ENCODE measurements around the gene COL3A1.

The COL3A1 gene

DNA sequence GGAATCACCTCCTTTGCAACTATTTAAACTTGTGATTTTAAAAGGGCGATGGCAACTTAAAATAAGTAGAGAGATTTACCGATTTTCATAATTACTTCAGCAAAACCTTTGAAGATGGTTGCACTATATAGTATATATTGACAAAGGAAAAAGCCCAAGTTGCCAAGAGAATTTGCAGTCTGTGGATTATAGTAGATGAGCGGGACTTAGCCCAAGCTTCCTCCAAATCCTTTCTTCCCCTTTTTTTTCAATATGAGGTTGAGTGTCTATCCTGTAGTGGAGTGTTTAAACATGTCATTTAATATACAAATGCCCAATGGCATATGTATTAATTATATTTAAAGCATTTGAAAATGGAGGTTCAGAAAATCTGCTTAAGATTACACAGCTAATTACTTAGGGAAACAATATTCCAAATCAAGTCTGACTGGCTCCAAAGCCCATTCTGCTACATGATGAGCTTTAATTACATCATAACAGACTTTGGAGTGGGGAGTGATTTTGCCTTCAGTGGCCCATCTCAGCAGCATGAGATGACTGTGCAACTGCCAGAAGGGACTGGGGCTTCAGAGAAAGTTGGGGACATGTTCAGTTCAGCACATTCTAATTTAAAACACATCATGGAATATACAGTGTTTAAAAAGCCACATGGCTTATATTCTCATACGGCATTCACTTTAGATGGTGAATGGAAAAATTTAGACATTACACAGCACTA, 73.2 kb downstream of the COL3A1 start:
- peaks cover 22% of the 10 kb centered on the region for H3K4me1 ChIP-seq (ENCODE audit: control insufficient read depth, insufficient read depth, low read length, unreplicated experiment)
- H3K79me2 ChIP-seq (ENCODE audit: control insufficient read depth, insufficient read depth, low read length, unreplicated experiment), result no peaks in the 10 kb centered on the region
- H3K36me3 ChIP-seq (ENCODE audit: insufficient read depth, low read length), result peaks cover 69% of the 10 kb centered on the region
- H3K4me3 ChIP-seq (ENCODE audit: low read depth, low read length), result no peak overlapping the region
- H3K27me3 ChIP-seq (ENCODE audit: insufficient read depth, low read length), result no peaks in the 10 kb centered on the region
- H3K27ac ChIP-seq (ENCODE audit: low read depth, low read length), result no peak overlapping the region
- no peak overlapping the region for H2AFZ ChIP-seq (ENCODE audit: low read length, unreplicated experiment)

DNA sequence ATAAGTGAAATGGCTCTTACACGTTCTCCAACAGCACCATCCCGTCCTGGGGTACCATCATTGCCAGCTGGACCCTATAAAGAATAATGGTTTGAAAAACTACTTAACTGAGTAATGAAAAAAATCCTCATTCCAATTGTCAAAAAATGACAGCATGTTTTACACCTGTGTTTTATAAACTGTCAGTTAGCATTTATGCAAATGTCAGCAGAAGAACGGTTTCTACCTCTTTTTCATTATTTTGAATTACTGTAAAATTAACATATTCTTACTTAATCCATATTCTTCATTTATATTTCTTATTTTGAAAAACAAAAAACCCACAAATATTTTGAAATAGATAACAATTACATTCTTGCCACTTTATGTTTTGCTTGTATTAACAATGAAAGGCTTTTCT, 74.0 kb downstream of the COL3A1 start:
- Histone ChIP-seq H3K79me2 (ENCODE audit: control insufficient read depth, insufficient read depth, low read length, unreplicated experiment) (no peaks in the 10 kb centered on the region), H3K36me3 (ENCODE audit: insufficient read depth, low read length) (peaks cover 71% of the 10 kb centered on the region)

DNA sequence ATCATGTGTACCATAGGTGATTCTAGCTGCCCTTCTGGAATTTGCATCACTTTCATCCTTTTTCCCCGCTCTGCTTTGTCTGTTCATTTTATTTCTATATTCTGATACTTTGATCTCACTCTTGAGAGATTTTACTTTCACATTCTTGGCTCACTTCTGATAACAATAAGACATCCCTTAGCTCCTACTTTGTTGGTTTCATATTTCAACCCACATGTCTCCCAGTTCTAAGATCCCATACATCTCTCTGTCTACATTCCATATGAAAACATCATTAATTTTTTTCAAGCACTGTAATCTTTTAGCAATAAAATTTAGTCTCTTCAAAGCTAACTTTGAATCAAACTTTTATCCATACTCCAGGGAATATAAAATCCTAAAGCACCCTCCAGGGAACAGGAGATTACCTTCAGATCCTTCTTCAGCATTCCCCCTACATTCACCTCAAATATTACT, 75.6 kb downstream of the COL3A1 start:
- Histone ChIP-seq H3K4me1 (ENCODE audit: control insufficient read depth, insufficient read depth, low read length, unreplicated experiment) (peaks cover 22% of the 10 kb centered on the region), H3K27ac (ENCODE audit: low read depth, low read length) (0 out of 2 replicates have a peak overlapping the region, but pooled peaks have one; percentile 17), H3K79me2 (ENCODE audit: control insufficient read depth, insufficient read depth, low read length, unreplicated experiment) (no peaks in the 10 kb centered on the region), H3K27me3 (ENCODE audit: insufficient read depth, low read length) (no peaks in the 10 kb centered on the region), H3K4me3 (ENCODE audit: low read depth, low read length) (no peak overlapping the region), H3K36me3 (ENCODE audit: insufficient read depth, low read length) (peaks cover 69% of the 10 kb centered on the region), H2AFZ (ENCODE audit: low read length, unreplicated experiment) (no peak overlapping the region)

More for the DNA sequence above, 74.0 kb downstream of the COL3A1 start:
- Histone ChIP-seq H3K4me1 (ENCODE audit: control insufficient read depth, insufficient read depth, low read length, unreplicated experiment) (peaks cover 22% of the 10 kb centered on the region), H2AFZ (ENCODE audit: low read length, unreplicated experiment) (no peak overlapping the region), H3K27me3 (ENCODE audit: insufficient read depth, low read length) (no peaks in the 10 kb centered on the region), H3K4me3 (ENCODE audit: low read depth, low read length) (no peak overlapping the region), H3K27ac (ENCODE audit: low read depth, low read length) (no peak overlapping the region)

DNA sequence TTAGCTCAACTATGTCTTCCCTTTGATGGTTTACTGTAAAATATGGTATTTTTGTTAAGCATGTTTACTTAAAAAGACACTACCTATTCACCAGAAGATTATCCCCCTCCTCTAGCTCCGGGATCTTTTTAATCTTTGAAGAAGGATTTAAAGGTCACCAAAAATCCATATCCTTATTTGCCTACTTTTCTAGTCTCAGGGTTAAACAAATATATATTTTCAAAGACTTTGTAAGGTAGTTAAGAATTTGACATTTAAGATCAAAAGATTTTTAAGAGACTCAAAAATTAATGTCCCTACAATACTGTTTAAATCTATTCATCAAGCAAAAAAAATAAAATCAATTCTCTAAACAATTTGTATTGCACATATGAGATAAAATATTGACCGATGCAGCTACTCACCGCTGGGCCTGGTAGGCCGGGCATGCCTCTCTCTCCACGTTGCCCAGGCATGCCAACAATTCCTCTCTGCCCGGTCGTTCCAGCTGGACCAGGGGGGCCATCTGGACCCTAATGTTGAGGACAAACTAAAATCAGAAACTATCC, 76.1 kb downstream of the COL3A1 start:
- no peak overlapping the region for H3K4me3 ChIP-seq (ENCODE audit: low read depth, low read length)

DNA sequence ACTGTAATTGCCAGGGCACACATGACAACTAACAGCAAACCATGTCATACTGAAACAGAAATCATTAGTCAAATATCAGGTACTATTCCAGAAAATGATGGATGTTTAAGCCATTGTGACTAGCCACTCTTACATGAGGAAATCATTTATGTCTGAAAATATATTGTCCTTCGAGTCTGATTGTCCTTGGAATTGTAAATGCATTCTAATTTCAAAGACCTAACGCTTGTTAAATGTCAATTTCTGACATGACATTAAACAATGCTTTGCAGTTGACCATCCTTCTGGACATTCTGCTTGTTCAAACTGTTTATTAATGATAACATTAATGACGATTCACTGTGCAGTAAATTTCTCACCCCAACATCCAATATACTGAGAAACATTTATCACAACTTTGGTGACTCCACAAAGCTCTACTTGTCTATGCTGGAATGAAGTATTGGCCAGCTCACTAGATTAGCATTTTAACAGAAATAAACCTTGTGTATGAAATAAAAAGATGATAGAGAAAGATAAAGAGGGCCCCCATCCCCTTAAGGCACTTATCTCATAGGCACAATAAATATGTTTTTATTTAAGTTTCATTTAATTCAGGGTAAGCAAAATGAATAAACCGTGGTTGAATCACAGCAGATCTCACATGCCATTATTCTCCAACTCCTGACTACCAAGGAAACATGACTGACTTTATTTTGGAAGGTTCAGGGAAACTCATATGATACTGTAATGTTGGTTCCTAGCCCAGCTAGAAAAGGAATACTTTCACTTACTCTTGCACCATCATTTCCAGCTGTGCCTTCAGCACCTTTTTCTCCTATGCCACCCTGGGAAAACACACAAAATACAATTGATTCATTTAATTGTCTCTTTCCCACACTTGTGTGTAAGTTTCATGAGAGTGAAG, 82.3 kb downstream of the COL3A1 start:
- Histone ChIP-seq H3K27ac (ENCODE audit: low read depth, low read length) (no peak overlapping the region), H3K4me3 (ENCODE audit: low read depth, low read length) (no peak overlapping the region), H3K79me2 (ENCODE audit: control insufficient read depth, insufficient read depth, low read length, unreplicated experiment) (no peaks in the 10 kb centered on the region), H3K36me3 (ENCODE audit: insufficient read depth, low read length) (peaks cover 65% of the 10 kb centered on the region), H3K4me1 (ENCODE audit: control insufficient read depth, insufficient read depth, low read length, unreplicated experiment) (peaks cover 16% of the 10 kb centered on the region), H3K27me3 (ENCODE audit: insufficient read depth, low read length) (no peaks in the 10 kb centered on the region), H2AFZ (ENCODE audit: low read length, unreplicated experiment) (no peak overlapping the region)

More for the DNA sequence above, 76.1 kb downstream of the COL3A1 start:
- Histone ChIP-seq H3K4me1 (ENCODE audit: control insufficient read depth, insufficient read depth, low read length, unreplicated experiment) (peaks cover 22% of the 10 kb centered on the region), H3K27ac (ENCODE audit: low read depth, low read length) (no peak overlapping the region), H2AFZ (ENCODE audit: low read length, unreplicated experiment) (no peak overlapping the region), H3K79me2 (ENCODE audit: control insufficient read depth, insufficient read depth, low read length, unreplicated experiment) (no peaks in the 10 kb centered on the region), H3K36me3 (ENCODE audit: insufficient read depth, low read length) (peaks cover 69% of the 10 kb centered on the region), H3K27me3 (ENCODE audit: insufficient read depth, low read length) (no peaks in the 10 kb centered on the region)

DNA sequence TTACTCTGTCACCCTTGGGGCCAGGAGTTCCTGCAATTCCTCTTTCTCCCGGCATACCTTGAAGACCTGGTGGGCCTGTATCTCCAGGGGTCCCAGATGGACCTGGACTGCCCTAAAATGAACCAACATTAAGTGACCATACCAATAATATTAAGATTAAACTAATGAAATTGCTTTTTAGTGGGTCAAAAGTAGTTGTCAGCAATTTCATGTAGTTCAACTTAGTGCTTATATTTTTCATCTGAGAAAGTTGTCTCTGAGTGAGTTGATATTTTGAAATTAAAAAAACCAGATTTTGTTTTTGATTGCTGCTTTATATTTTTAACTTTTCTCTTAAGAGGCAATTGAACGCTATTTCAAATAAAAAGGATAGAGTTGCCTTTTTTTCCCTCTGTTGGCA, 83.1 kb downstream of the COL3A1 start:
- Histone ChIP-seq H3K27ac (ENCODE audit: low read depth, low read length) (no peak overlapping the region), H3K4me3 (ENCODE audit: low read depth, low read length) (no peak overlapping the region), H3K4me1 (ENCODE audit: control insufficient read depth, insufficient read depth, low read length, unreplicated experiment) (peaks cover 16% of the 10 kb centered on the region), H3K27me3 (ENCODE audit: insufficient read depth, low read length) (no peaks in the 10 kb centered on the region), H2AFZ (ENCODE audit: low read length, unreplicated experiment) (no peak overlapping the region), H3K36me3 (ENCODE audit: insufficient read depth, low read length) (peaks cover 66% of the 10 kb centered on the region), H3K79me2 (ENCODE audit: control insufficient read depth, insufficient read depth, low read length, unreplicated experiment) (no peaks in the 10 kb centered on the region)

DNA sequence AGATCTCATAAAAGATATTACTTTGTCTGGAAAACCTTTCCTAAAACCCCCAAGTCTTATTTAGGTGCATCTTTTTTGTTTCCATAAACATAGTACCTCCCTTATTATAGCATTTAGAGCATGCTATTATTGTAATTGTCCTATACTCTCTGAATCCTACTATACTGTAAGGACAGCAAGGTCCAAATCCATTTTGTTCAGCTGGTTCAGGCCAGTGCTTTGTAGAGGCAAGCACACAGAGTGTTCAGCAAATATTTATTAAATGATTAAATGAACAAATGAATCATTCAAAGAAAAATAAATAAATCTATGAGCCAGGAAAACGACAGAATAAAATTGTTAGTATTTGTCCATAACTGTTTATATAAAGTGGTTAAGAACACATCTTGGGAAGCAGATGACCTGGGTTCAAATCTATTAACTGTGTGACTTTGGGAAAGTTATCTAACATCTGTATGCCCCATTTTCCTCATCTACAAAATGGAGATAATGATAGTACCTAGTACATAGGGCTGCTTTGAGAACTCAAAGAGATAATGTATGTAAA, 86.0 kb downstream of the COL3A1 start:
- Histone ChIP-seq H2AFZ (ENCODE audit: low read length, unreplicated experiment) (no peak overlapping the region), H3K36me3 (ENCODE audit: insufficient read depth, low read length) (peaks cover 72% of the 10 kb centered on the region), H3K27ac (ENCODE audit: low read depth, low read length) (peak overlapping the region; percentile 27), H3K4me1 (ENCODE audit: control insufficient read depth, insufficient read depth, low read length, unreplicated experiment) (peaks cover 16% of the 10 kb centered on the region), H3K27me3 (ENCODE audit: insufficient read depth, low read length) (no peaks in the 10 kb centered on the region), H3K4me3 (ENCODE audit: low read depth, low read length) (no peak overlapping the region), H3K79me2 (ENCODE audit: control insufficient read depth, insufficient read depth, low read length, unreplicated experiment) (no peaks in the 10 kb centered on the region)
